Neural crest cell (in vitro differentiated cells): Measurements from ENCODE around the gene PRKCE. TPM values are rescaled to one million over a fixed set of nuclear protein-coding genes. Genes with fewer than 3 reads are reported as not detected.
A peak's percentile ranks its signal among the peaks of the same experiment; 100 is the strongest.

Source experiments
- DNase-seq: peaks from one replicate; pipeline ENCODE4 v3.0.0; 2021; ENCODE audit warnings: low read depth, mixed read lengths, low spot score
- H3K27ac Mint-ChIP-seq: one replicate; pipeline ENCODE4 v1.8.0; 2021; ENCODE audit warnings: mild to moderate bottlenecking, mixed read lengths; ENCODE audit not compliant: unreplicated experiment
- H3K27me3 Mint-ChIP-seq: 2 replicates; pipeline ENCODE4 v1.8.0; 2021; ENCODE audit warnings: low read depth, mild to moderate bottlenecking, mixed read lengths
- H3K36me3 Mint-ChIP-seq: 2 replicates; pipeline ENCODE4 v1.8.0; 2021; ENCODE audit warnings: low read depth, mild to moderate bottlenecking, mixed read lengths
- H3K4me1 Mint-ChIP-seq: 2 replicates; pipeline ENCODE4 v1.8.0; 2021; ENCODE audit warnings: mixed read lengths
- H3K4me3 Mint-ChIP-seq: one replicate; pipeline ENCODE4 v1.8.0; 2021; ENCODE audit warnings: mild to moderate bottlenecking, mixed read lengths
- H3K9me3 Mint-ChIP-seq: 2 replicates; pipeline ENCODE4 v1.8.0; 2021; ENCODE audit warnings: mixed read lengths
- CTCF ChIP-seq: fragments of 200-600 bp; sonication (generic); conservative IDR thresholded peaks from 2 replicates; pipeline ENCODE4 v1.5.0; 2021; ENCODE audit warnings: antibody characterized with exemption, mild to moderate bottlenecking
- total RNA-seq: library from RNA; stranded (reverse); gene quantifications from 2 replicates; pipeline ENCODE4 v1.2.1, GENCODE V29; 2021

The PRKCE gene
- total RNA-seq, 1 donor from 2014 or later, result 15.6 TPM

- Mint-ChIP-seq H3K27me3 (no peaks in the 10 kb centered on the region), H3K36me3 (no peaks in the 10 kb centered on the region), H3K27ac (peak overlapping the region; percentile 71), H3K9me3 (peaks cover 4% of the 10 kb centered on the region), H3K4me3 (no peak overlapping the region), H3K4me1 (no peaks in the 10 kb centered on the region)
- TF ChIP-seq CTCF, result no peak
- no peak for DNase-seq
Observed at GRCh38 chr2:46196871-46197462, 545.5 kb downstream of the PRKCE start.

GRCh38 chr2:46197672-46198071 lies 546.2 kb downstream of the PRKCE start:
- Mint-ChIP-seq H3K4me3 (no peak overlapping the region), H3K27me3 (no peaks in the 10 kb centered on the region), H3K36me3 (no peaks in the 10 kb centered on the region), H3K27ac (no peak overlapping the region), H3K9me3 (peaks cover 5% of the 10 kb centered on the region), H3K4me1 (no peaks in the 10 kb centered on the region)
- no peak for TF ChIP-seq CTCF
- no peak for DNase-seq

GRCh38 chr2:46198164-46198883 lies 546.8 kb downstream of the PRKCE start:
- DNase-seq, result no peak
- H3K9me3 Mint-ChIP-seq, result peaks cover 12% of the 10 kb centered on the region
- H3K36me3 Mint-ChIP-seq, result peaks cover 4% of the 10 kb centered on the region
- H3K4me3 Mint-ChIP-seq, result no peak overlapping the region
- no peaks in the 10 kb centered on the region for H3K27me3 Mint-ChIP-seq
- TF ChIP-seq CTCF, result no peak
- no peak overlapping the region for H3K27ac Mint-ChIP-seq
- H3K4me1 Mint-ChIP-seq, result no peaks in the 10 kb centered on the region

GRCh38 chr2:46198966-46199365 lies 547.5 kb downstream of the PRKCE start:
- H3K4me1 Mint-ChIP-seq, result no peaks in the 10 kb centered on the region
- peaks cover 5% of the 10 kb centered on the region for H3K36me3 Mint-ChIP-seq
- DNase-seq, result no peak
- no peak overlapping the region for H3K27ac Mint-ChIP-seq
- TF ChIP-seq CTCF, result no peak
- peaks cover 13% of the 10 kb centered on the region for H3K9me3 Mint-ChIP-seq
- H3K27me3 Mint-ChIP-seq, result no peaks in the 10 kb centered on the region
- H3K4me3 Mint-ChIP-seq, result no peak overlapping the region

- Mint-ChIP-seq H3K4me1 (no peaks in the 10 kb centered on the region), H3K27me3 (no peaks in the 10 kb centered on the region), H3K9me3 (peaks cover 14% of the 10 kb centered on the region), H3K36me3 (peaks cover 5% of the 10 kb centered on the region), H3K27ac (no peak overlapping the region), H3K4me3 (no peak overlapping the region)
- TF ChIP-seq CTCF, result no peak
- DNase-seq, result no peak
Observed at GRCh38 chr2:46200100-46200690, 548.7 kb downstream of the PRKCE start.
